GM21390 (cell line): ENCODE data around the gene BHLHE40.

Experiments used
- ATAC-seq: cut with Tn5 transposase; IDR thresholded peaks from one replicate; pipeline ENCODE4 v1.9.1; 2021; ENCODE audit not compliant: unreplicated experiment

BHLHE40 gene

DNA sequence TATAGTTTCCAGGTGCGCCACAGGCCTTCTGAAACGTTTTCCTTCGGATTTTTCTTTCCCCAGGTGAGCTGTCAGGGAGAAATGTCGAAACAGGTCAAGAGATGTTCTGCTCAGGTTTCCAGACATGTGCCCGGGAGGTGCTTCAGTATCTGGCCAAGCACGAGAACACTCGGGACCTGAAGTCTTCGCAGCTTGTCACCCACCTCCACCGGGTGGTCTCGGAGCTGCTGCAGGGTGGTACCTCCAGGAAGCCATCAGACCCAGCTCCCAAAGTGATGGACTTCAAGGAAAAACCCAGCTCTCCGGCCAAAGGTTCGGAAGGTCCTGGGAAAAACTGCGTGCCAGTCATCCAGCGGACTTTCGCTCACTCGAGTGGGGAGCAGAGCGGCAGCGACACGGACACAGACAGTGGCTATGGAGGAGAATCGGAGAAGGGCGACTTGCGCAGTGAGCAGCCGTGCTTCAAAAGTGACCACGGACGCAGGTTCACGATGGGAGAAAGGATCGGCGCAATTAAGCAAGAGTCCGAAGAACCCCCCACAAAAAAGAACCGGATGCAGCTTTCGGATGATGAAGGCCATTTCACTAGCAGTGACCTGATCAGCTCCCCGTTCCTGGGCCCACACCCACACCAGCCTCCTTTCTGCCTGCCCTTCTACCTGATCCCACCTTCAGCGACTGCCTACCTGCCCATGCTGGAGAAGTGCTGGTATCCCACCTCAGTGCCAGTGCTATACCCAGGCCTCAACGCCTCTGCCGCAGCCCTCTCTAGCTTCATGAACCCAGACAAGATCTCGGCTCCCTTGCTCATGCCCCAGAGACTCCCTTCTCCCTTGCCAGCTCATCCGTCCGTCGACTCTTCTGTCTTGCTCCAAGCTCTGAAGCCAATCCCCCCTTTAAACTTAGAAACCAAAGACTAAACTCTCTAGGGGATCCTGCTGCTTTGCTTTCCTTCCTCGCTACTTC, 3.8 kb downstream of the BHLHE40 start:
- ATAC-seq, result no peak

DNA sequence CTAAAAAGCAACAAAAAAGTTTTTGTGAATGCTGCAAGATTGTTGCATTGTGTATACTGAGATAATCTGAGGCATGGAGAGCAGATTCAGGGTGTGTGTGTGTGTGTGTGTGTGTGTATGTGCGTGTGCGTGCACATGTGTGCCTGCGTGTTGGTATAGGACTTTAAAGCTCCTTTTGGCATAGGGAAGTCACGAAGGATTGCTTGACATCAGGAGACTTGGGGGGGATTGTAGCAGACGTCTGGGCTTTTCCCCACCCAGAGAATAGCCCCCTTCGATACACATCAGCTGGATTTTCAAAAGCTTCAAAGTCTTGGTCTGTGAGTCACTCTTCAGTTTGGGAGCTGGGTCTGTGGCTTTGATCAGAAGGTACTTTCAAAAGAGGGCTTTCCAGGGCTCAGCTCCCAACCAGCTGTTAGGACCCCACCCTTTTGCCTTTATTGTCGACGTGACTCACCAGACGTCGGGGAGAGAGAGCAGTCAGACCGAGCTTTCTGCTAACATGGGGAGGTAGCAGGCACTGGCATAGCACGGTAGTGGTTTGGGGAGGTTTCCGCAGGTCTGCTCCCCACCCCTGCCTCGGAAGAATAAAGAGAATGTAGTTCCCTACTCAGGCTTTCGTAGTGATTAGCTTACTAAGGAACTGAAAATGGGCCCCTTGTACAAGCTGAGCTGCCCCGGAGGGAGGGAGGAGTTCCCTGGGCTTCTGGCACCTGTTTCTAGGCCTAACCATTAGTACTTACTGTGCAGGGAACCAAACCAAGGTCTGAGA, 4.7 kb downstream of the BHLHE40 start:
- ATAC-seq, result peak; percentile 55

GRCh38 chr3:4984511-4984864, 5.3 kb downstream of the BHLHE40 start:
- ATAC-seq, result no peak

- ATAC-seq, result no peak
These were observed 6.3 kb downstream of the BHLHE40 start for GRCh38 chr3:4985330-4986174.

DNA sequence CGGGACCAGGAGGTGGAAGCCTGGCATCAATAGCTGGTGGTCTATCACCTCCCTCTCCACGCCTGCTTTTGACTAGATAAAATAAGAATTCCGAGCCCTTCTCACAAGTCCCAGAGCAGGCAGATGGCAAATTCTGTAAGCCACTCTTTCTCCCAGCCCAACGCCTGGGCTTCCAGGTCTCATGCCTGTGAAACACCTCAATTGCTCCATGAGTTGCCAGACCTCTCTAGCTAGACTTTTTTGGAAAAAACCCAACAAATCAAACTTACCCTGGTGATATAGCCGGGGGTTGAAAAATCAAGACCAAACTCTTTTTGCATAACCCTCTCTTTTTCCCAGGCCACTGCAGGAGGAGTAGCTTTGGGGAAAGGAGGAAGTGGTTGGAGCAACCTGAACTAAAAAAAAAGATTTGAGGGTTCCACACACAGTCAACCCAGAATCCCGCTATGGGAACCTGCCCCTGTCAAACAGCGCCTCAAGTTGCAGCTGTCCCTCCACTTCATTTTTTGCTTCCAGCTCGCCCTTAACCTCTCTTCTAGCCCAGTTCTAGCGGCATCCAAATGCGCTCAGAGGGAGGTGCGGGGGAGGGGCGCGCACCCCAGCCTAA, 7.0 kb downstream of the BHLHE40 start:
- peak; percentile 17 for ATAC-seq

- peak; percentile 53 for ATAC-seq
These were observed 7.7 kb downstream of the BHLHE40 start for GRCh38 chr3:4986782-4987537.

DNA sequence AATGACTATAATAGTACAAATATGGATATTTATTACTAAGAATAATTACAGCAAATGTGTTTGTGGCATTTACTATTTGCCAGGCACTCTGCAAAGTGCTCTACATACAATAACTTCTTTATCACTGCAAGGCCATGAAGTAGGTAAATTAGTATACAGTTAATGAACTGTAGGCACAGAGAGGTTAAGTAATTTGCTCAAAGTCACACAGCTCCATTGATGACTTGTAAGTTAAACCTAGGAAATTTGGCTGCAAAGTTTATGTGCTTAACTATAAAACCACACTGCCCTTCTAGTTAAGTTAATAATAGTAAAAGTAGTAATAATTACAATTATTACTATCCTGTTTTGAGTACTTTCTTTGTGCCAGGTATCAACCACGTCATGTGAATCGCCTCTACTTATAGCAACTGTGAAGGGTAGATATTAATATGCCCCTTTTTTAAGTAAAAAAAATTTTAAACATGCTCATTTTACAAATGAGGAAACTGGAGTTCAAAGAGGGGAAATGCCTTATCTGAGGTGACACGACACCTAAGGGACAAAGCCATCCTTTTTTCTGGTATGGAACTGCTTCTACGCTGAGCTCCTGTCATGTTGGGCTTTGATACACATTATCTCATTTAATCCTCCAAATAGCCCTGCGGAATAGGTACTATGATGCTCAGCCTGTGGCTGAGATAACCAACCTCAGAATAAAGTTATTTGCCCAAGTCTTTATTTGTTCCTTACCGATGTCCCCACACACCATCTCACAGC, 8.5 kb downstream of the BHLHE40 start:
- no peak for ATAC-seq

DNA sequence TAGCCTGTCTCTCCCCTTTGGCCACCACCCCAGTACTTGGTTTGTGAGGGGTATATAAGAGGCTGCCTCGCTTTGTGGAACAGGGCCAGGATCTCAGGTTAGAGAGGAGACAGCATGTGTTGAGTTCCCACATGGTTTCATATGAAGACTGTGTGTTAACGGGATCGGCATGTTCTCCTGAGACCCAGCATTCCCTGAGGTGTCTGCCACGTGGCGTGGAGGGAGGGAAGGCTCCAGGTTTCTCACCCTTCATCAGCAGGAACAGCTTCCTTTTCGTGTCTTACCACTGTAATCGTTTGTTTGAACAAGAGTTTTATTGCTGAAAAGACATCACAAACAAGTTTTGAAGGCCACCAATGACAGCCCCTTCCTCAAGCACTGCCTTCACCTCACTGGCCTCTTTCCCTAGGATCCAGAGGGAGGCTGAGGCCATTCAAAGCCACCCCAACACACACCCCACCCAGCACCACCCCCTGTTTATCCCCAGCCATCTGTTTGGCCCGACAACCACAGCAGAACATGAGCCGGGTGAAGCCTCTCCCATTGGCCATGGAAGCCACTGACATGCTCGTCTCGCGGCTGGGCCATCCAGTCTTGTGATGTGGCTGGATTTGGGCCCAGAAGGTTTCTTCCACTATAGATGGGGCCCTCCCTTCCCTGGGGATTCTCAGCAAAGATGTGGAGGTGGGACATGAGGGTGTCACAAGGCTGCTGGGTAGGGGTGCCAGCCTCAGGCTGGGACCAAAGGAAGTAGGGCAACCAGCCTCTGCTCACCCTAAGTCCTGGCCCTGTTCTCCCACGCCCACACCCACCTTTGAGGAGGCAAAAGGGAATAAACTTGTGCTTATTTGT, 10.0 kb downstream of the BHLHE40 start:
- ATAC-seq, result no peak

GRCh38 chr3:4990069-4990468, 10.8 kb downstream of the BHLHE40 start:
- ATAC-seq, result no peak

- no peak for ATAC-seq
These were observed 12.9 kb downstream of the BHLHE40 start for GRCh38 chr3:4992118-4992517.

DNA sequence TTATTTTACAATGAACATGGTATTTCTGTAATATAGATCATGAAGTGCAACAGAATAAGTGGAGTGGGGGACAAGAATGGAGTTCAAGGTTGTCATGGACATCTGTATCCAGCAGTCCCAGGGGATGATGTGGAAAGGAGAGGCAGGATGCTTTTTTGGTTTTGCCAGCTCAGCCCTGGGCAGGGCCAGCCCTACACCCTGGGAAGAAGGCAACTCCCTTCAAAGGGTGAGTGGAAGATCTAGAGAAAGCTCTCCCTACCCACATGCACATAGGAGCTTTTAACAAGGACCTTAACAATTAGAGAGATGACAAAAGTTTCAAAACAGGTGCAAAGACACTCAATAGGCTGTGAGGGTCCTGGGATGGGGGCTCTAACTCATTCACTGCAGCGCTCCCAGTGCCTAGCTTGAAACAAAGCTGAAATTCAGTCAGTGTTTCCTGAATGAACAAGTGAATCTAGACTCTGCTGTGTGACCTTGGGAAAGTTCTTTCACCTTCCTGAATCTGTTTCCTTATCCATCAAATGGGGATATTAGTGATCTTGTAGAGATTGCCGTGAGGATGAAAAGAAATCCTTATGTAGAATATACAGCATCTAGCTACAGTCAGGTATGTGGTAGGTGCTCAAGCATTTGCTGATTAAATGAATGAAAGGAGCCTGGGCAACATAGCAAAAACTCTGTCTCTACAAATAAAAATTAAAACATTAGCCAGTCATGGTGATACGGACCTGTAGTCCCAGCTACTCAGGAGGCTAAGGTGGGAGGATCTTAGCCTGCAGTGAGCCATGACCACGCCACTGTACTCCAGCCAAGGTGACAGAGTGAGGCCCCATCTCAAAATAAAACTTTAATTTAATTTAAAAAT, 14.3 kb downstream of the BHLHE40 start:
- ATAC-seq, result no peak

DNA sequence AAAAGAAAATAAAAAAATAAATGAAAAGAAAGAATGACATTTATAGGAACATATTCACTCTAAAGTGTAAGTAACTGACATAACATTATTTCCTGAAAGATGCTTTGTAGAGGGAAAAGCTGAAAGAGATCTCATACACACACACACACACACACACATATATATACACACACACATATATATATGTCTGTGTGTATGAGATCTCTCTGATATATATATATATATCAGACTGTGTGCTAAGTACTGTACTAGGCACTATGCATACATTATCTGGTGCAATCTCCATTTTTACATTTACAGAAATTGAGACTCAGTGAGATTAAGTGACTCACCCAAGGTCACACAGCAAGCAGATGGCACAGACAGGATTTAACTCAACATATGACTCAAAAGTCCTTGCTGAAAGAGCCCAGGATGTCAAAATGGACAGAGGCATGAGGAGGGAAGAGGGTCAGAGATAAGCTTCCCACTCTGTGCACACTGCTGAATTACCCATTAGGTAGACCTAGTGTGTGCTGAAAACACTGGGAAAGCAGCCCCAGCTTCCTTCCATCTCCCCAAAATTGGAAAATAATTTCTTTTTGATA, 15.0 kb downstream of the BHLHE40 start:
- ATAC-seq, result no peak

DNA sequence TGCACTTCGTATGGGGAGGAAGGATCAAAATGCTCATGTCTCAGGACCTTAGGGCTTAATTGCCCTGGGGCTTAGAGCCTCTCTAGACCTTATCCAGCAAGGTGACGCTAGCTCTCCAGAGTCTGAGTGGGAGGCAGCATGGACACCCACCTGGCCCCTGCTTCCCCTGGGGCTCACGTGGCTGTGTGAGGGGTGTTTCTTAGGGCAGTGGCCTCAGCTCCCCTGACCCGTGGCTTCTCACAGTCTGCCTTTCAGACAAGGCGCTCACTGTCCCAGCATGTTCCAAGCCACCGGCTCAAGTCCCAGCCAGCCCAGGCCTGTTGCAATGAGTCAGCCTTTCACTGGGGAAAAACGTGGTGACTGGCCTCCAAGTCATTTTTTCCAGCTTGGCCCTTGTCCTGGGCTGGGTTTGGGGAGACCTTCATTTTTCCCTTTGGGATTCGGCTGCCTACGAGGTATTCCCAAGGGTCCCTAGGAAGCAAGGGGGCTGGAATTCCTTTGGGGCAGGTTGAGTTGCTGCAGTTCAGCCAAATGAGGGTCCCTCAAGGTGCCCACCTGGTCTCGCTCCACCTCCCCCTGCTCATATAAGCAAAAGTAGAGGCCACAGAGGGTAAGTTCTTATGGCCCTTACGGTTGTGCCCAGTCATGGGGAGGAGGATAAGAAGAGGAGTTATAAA, 15.7 kb downstream of the BHLHE40 start:
- ATAC-seq, result peak; percentile 60

DNA sequence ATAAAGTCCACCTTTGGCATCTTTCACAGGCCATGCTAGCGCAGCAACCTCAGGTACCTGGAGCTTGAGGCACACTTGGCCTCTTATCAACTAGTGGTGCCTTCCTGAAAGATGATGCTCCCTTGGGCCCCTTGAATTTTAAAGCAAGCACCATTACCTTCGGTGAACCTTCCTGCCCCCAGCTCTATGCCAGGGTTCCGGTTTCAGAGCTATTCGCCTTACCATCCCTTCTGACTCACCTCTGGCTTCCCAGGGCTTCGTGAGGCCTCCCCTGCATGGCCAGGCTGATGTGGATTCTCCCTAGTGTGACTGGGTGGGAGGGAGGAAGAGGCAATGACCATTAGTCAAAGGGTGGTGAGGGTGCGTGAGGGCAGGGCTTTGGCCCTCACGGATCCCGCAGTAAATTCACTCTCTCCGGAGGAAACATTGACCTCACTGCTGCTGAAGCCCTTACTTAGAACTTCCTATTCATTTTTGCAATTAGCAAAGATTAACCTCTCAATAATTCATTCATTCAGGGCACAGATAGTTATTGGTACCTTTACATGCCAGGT, 16.3 kb downstream of the BHLHE40 start:
- no peak for ATAC-seq

- no peak for ATAC-seq
These were observed 17.1 kb downstream of the BHLHE40 start for GRCh38 chr3:4996223-4996765.

DNA sequence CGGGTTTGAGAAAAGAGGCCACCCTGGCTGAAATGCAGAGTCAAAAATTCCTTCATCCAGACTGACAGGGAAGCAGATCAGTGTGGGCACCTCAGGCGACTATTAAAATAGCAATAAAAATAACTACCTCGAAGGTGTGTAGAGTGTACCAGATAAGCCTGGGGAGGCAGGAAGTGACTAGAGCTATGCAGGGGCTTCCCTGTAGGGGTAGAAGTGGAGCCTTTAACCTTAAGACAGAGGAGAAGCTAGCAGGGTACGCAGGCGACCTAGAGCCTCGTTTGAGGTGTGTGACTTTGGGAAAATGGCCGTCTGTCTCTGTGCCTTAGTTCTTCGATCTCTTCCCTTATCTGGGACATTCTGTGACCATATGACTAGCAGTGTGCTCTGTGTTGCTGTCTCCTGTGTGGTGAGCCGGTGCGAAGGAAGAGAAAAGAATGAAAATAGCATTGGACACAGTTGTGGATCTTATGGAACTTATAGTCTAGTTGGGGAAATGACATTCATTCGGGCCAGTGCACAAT, 17.6 kb downstream of the BHLHE40 start:
- ATAC-seq, result no peak
